HepG2 (cell line): Measurements from ENCODE around the gene KSR1. TPM values are rescaled to one million over a fixed set of nuclear protein-coding genes. Genes with fewer than 3 reads are reported as not detected.

ENCODE experiments used
- KLF6 ChIP-seq: IDR thresholded peaks from 2 replicates; pipeline ENCODE4 v1.8.0; 2016; ENCODE audit warnings: missing biosample characterization, missing genetic modification reagents
- RERE ChIP-seq: IDR thresholded peaks from 2 replicates; pipeline ENCODE4 v1.6.1; 2016; ENCODE audit warnings: low read depth, missing genetic modification reagents, missing compliant biosample characterization
- TCF7 ChIP-seq: sonication (generic); IDR thresholded peaks from 2 replicates; pipeline ENCODE4 v1.6.1; 2016; ENCODE audit warnings: antibody characterized with exemption, low read depth
- ZBTB40 ChIP-seq, 2 experiments: fragments of 450-650 bp in 1 of 2; sonication (generic) in 1 of 2; formaldehyde crosslinking in 1 of 2; IDR thresholded peaks; 2 replicates each; pipeline versions ENCODE4 v1.6.1 to v1.8.0; 2016 to 2022; ENCODE audit warnings: antibody characterized with exemption in 1 of 2, mild to moderate bottlenecking in 1 of 2, missing genetic modification reagents in 1 of 2
- ZC3H4 ChIP-seq: sonication (generic); formaldehyde crosslinking; IDR thresholded peaks from 2 replicates; pipeline ENCODE4 v1.4.0; 2020; ENCODE audit warnings: missing genetic modification reagents, borderline replicate concordance
- polyA plus RNA-seq, 8 experiments: library from polyadenylated mRNA; depleted of rRNA in 3 of 8; stranded (reverse) in 7 of 8; unstranded in 1 of 8; fragments of >200 nt; fragmentation: Illumina TruSeq in 4 of 8; extraction: Trizol in 4 of 8; gene quantifications; 2 replicates each; pipeline versions ENCODE4 v1.2.1 to v1.2.3, GENCODE V29; 2011 to 2016; ENCODE audit warnings: low read depth in 4 of 8, missing spikeins in 1 of 8, mixed read lengths in 1 of 8; ENCODE audit not compliant: insufficient read depth in 1 of 8
- total RNA-seq, 5 experiments: library from RNA; depleted of rRNA; stranded (reverse); fragments of >200 nt; fragmentation: Illumina TruSeq; extraction: Trizol; gene quantifications; 2 replicates each; pipeline ENCODE4 v1.2.3, GENCODE V29; 2016; ENCODE audit warnings: low read depth in 1 of 5
- TF ChIP-seq, protein P1 (sequence below): sonication (generic); formaldehyde crosslinking; IDR thresholded peaks from 2 replicates; pipeline ENCODE4 v1.4.0; 2020; ENCODE audit warnings: low read depth, mild to moderate bottlenecking, missing genetic modification reagents

Gene KSR1
- total and polyA plus RNA-seq, 2 of the 13 experiments (the other 11 are each of a cell fraction or from before 2014, with no cell fraction given), result 10.1 to 16.6 TPM

- no peak for TF ChIP-seq ZBTB40 (IDR thresholded peaks at IDR 0.05)
- TF ChIP-seq ZBTB40 (CRISPR knock-in tag; IDR thresholded peaks at IDR 0.05), result no peak
- TF ChIP-seq, protein P1, sequence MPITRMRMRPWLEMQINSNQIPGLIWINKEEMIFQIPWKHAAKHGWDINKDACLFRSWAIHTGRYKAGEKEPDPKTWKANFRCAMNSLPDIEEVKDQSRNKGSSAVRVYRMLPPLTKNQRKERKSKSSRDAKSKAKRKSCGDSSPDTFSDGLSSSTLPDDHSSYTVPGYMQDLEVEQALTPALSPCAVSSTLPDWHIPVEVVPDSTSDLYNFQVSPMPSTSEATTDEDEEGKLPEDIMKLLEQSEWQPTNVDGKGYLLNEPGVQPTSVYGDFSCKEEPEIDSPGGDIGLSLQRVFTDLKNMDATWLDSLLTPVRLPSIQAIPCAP, result no peak
- no peak for TF ChIP-seq RERE (CRISPR knock-in tag)
- no peak for TF ChIP-seq ZC3H4 (CRISPR knock-in tag)
- no peak for TF ChIP-seq KLF6 (CRISPR knock-in tag)
- TF ChIP-seq TCF7, result no peak
Measured at GRCh38 chr17:27504188-27504995, 48.1 kb downstream of the KSR1 start (continued).
